AG09309 (cell line): Measurements from ENCODE around the gene GRIN3A.

Source experiments
- DNase-seq: peaks from one replicate; pipeline ENCODE4 v3.0.0-alpha.2; 2010; ENCODE audit warnings: low read depth
- H3K4me3 ChIP-seq: 2 replicates; pipeline ENCODE4 v1.5.1; 2011; ENCODE audit warnings: mild to moderate bottlenecking, low read depth, low read length, moderate library complexity; ENCODE audit not compliant: control insufficient read depth
- TF ChIP-seq, protein P1 (sequence below): IDR thresholded peaks from 2 replicates; pipeline ENCODE4 v1.5.1; 2011; ENCODE audit warnings: mild to moderate bottlenecking, low read depth, low read length, inconsistent platforms; ENCODE audit not compliant: insufficient read depth, control insufficient read depth; ENCODE audit errors: missing control alignments

The GRIN3A gene

DNA sequence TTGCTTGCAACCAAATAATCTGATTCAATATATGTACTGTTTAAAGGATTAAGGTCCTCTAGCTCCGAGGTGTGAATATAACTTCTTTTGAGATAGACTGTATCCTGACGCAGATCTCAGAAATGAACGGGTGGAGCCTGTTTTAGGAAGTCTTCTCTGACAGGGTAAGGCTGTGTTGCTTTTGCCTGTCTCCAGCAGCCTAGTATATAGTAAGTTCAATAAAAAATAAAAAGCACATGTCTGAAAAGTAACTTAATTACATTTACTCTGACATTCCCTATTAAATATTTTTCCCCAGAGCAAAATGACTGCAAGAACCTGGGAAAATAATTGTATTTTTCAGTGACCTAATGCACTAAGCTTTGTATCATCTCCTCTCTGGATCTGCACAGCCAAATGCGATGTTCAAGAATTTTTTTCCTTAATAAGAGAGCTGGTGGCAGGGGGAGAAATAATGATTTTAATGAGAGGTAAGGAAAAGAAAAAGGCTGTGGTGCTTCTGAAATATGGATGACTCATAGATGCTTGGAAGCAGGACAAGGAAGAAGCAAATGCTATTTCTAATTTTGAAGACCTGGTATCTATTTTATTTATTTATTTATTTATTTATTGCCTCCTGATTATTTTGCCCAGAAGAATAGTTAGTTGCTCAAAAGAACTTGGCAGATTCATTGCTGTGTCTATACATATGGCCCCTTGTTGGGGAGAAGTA is 151.0 kb downstream of the GRIN3A start:
- TF ChIP-seq, protein P1, sequence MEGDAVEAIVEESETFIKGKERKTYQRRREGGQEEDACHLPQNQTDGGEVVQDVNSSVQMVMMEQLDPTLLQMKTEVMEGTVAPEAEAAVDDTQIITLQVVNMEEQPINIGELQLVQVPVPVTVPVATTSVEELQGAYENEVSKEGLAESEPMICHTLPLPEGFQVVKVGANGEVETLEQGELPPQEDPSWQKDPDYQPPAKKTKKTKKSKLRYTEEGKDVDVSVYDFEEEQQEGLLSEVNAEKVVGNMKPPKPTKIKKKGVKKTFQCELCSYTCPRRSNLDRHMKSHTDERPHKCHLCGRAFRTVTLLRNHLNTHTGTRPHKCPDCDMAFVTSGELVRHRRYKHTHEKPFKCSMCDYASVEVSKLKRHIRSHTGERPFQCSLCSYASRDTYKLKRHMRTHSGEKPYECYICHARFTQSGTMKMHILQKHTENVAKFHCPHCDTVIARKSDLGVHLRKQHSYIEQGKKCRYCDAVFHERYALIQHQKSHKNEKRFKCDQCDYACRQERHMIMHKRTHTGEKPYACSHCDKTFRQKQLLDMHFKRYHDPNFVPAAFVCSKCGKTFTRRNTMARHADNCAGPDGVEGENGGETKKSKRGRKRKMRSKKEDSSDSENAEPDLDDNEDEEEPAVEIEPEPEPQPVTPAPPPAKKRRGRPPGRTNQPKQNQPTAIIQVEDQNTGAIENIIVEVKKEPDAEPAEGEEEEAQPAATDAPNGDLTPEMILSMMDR: no peak
- H3K4me3 ChIP-seq: no peak overlapping the region
- DNase-seq: no peak

DNA sequence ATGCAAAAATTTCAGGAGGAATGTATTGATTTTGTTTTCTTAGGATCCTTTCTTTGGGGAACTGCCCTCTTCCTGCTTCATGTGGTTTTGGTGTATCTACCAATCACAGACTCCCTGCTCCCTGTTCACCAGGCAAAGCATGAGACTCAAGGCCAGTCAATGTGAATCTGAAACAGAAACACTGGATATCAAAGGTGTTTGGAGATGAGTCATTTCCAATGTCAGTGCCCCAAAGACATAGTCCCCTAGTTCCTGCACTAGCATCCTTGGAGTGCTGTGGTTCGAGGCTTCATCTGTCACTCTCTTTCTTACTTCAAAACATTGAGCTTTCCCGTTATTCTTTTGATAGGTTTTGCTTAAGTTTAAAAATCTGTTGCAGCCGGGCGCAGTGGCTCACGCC is 151.8 kb downstream of the GRIN3A start:
- no peak for DNase-seq
- TF ChIP-seq, protein P1: no peak
- no peak overlapping the region for H3K4me3 ChIP-seq

DNA sequence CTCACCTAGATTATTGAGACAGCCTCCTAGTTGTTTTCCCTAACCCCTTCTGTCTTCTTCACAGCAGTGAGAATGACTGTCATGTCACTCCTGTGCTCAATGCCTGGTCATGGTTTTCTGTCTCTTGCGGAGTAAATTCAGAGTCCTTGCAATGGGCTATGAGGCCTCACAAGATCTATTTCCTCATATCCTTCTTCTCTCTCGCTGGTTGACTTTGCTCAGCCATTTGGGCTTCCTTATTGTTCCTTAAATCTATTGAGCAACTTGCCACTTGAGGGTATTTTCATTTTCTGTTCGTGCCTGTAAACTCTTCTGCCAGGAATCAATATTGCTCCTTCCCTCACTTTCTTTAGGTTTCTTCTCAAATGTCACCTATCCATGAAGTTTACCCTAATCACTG is 152.7 kb downstream of the GRIN3A start:
- no peak overlapping the region for H3K4me3 ChIP-seq
- no peak for DNase-seq
- TF ChIP-seq, protein P1: no peak

DNA sequence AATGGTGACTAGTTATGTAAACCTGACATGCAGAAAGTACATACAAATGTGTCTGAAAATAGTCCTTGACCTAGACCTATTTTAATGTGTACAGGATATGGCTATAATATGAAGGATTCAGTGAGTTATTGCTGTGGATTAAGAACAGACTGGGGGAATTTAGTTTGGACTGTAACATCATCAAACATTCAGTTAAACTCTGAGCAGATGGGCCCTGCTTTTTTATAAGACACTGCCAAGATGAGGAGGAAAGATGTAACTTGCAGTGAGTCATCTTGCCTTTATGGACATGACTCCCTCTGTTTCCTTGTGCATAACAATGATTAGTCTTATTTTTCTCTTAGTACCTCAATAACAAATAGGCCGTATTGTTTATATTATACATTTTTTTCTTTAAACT is 155.9 kb downstream of the GRIN3A start:
- TF ChIP-seq, protein P1: no peak
- no peak overlapping the region for H3K4me3 ChIP-seq
- DNase-seq: peak; percentile 87

DNA sequence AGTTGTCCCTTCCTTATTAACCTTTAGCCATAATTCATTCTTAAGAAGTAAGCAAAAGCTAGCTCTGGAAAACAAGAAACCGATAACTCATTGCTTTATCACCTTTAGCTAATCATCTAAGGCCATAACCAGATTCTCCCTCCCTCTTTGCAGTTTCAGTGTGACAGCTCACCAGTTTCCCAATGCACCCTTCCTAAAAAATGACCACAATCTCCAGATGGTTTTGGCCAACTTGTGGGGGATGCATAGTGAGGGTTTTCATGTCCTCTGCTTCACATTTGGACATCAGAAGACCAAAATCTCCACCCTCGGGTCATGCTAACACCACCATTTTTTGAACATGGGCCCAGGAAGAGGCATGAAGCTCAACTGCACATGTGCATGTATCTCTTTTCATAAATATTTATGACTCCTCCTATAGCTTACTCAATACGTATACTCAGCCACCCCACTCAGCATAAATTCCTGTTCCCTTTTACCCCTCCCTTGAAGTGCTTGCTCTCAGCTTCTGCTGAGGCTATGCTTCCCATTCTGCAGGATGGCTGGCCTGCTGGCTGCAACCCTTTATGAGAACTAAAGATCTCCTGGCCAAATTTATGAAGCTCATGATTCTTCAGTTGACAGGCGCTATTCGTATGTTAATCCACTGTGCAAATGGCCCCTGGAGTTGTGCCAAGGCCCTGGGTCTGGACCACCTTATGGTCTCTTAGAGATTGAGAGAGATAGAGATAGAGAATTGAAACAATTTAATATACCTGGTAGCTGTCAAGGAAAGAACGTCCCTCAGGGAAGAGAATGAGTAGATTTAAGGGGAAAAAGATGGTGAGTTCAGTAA is 158.5 kb downstream of the GRIN3A start:
- no peak for DNase-seq
- H3K4me3 ChIP-seq: no peak overlapping the region
- TF ChIP-seq, protein P1: no peak

DNA sequence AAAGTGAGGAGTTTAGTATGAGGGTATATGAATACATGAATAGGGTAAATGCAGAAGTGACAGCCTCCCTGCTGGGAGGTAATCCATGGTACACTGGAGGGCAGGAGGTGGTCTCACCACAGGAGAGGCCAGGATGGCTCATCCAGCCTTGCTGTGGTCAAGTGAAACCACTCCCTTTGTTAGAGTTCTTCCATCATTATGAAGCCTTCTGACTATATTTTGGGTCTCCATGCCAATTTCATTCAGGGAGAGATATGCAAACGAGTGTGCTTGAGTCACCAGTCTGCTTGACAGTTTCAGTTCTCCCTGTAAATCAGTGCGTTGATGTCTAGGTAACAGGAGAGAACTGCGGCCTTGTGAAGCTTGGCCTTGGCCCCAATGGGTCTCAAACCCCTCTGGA is 160.1 kb downstream of the GRIN3A start:
- no peak overlapping the region for H3K4me3 ChIP-seq
- TF ChIP-seq, protein P1: no peak
- no peak for DNase-seq
